ENCODE results near the gene NUP133.

DNA sequence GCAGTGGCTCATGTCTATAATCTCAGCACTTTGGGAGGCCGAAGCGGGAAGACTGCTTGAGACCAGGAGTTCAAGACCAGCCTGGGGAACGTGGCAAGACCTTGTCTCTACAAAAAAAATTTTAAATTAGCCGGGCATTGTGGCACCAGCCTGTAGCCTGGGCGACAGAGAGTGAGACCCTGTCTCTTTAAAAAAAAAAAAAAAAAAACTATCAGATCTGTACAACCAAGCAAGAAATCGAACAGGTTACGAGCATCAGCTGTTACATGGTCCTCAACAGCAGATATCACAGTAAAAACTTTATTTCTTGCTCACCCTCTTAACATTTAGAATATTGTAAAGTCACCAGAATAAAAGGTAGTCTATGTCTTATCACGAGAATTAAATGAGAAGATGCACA lies 1.5 kb downstream of the NUP133 start:
- no peak for TF ChIP-seq POLR2A (IDR thresholded peaks at IDR 0.05)
- TF ChIP-seq, protein P1, sequence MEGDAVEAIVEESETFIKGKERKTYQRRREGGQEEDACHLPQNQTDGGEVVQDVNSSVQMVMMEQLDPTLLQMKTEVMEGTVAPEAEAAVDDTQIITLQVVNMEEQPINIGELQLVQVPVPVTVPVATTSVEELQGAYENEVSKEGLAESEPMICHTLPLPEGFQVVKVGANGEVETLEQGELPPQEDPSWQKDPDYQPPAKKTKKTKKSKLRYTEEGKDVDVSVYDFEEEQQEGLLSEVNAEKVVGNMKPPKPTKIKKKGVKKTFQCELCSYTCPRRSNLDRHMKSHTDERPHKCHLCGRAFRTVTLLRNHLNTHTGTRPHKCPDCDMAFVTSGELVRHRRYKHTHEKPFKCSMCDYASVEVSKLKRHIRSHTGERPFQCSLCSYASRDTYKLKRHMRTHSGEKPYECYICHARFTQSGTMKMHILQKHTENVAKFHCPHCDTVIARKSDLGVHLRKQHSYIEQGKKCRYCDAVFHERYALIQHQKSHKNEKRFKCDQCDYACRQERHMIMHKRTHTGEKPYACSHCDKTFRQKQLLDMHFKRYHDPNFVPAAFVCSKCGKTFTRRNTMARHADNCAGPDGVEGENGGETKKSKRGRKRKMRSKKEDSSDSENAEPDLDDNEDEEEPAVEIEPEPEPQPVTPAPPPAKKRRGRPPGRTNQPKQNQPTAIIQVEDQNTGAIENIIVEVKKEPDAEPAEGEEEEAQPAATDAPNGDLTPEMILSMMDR (IDR thresholded peaks at IDR 0.05) = no peak

Measured in breast epithelium (tissue), 3 donors.